HG02852 (cell line): ENCODE measurements around the gene XRCC4.
"Not testable (repeated sequence)": the region's sequence is repeated elsewhere in the genome, so short reads cannot be mapped to it uniquely, and the experiment has no call there.

Experiments used
- ATAC-seq: cut with Tn5 transposase; IDR thresholded peaks from one replicate; pipeline ENCODE4 v1.9.1; 2021; ENCODE audit warnings: mild to moderate bottlenecking, moderate library complexity; ENCODE audit not compliant: unreplicated experiment

XRCC4 gene

DNA sequence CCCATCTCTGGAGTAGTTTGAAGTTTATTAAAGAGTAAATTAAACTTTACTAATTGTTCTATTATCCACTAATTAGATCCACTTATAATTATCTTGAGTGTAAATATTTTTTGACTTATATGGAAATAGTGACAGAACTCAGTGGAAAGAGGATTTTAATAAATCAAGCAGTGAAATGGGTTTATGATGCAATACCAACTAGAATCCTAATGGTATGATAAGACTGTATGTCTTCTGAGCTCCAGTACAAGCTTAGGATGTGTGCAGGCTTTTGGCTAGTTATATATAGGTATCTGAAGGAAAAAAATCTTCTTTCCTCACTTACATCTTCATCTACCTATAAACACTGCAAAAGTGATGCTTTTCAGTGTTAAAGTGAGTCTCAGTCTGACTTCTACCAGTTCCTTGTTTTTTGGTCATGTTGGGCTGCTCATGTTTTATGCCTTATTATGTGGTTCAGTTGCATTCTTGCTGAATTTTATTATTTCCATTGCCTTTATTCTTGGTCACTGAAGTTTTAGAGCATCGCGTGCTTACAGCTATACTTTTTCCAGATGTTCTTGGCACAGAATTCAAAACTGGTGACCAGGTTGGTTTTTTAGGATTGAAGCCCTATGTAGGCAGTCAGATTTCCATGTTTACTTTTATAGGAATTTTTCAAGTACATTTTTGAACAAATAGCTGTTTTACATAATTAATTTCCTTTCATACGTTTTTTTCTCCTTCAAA is 30.5 kb downstream of the XRCC4 start:
- ATAC-seq = no peak

DNA sequence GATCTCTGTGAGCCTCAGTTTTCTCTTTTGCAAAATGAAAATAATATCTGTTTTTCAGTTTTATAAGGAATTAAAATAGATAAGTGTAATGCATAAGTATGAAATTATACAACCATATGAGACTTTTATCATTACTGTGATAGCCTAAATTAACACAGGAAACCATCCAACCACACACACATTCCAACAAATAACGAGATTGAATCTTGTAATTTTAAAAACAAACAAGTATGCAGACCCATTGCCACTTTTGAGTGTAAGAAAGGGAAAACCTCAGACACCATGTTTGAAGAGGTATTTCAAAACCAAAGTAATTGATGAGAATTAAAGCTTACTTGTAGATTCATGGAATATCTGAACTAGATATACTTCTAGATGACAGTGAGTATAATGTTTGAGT is 32.0 kb downstream of the XRCC4 start:
- ATAC-seq = no peak

DNA sequence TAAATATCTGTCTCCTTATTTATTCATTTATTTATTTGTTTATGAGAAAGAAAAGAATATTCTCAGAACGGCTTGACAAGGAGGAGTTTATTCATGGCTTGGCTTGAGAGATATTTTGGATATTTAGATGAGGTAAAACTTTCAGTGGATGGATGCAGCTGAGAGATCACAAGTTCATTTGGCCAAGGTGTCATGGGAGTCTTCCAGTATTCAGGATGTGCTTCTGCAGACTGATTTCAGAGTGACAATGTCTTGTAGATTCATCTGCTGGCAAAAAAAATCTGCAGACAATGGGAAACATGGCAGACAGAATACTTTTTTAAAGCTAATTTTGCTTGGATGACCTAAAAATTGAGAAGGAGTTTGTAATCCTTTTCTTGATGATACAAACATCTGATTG is 38.5 kb downstream of the XRCC4 start:
- ATAC-seq = no peak

DNA sequence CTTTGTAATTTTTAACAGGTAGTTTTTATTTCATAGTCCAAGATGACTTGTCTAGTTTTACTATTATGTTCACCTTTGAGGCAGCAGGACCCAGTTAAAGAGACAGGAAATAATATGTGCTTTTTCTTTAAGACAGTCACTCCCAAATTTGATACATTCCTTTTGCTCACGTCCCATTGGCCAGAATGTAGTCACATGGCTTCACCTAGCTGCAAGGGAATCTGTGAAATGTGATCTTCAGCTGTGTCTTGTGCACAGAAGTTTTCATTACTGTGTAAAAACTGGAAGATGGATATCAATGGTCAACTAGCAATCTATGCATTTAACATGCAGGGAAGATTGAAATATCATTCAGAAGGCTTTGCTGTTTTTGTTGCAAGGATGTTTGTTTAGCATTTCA is 41.1 kb downstream of the XRCC4 start:
- ATAC-seq = no peak

DNA sequence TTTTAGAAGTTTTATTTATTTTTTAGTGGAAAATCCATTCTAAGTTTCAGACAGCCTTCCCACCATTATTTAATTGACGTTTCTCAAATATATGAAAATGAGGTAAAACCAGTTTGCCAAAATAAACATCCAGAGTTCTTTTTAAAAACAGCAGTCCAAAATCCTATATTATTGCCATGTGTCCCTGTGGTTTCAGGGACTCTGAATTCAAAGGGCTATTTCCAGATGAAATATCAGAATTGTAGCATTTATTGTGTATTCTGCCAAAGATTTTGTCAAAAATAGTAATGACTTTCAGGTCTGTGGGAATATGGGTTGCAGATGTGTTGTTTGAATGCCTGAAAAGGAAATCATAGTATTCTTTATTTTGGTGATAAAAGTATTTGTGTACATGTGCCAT is 41.6 kb downstream of the XRCC4 start:
- ATAC-seq = no peak

DNA sequence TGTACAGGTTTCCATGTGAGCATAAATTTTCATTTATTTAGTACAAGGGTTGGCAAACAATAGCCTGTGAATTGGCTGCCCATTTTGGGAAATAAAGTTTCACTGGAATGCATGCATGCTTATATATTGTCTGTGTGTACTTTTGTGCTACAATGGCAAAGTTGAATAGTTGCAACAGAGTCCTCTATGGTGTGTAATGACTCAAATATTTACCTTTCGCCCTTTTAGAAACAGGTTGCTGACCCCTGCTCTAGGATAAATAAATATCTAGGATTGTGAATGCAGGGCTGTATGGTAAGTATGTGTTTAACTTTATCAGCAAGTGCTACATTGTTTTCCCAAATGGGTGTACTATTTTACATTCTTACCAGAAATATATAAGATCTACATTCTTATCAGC is 47.2 kb downstream of the XRCC4 start:
- no peak for ATAC-seq

DNA sequence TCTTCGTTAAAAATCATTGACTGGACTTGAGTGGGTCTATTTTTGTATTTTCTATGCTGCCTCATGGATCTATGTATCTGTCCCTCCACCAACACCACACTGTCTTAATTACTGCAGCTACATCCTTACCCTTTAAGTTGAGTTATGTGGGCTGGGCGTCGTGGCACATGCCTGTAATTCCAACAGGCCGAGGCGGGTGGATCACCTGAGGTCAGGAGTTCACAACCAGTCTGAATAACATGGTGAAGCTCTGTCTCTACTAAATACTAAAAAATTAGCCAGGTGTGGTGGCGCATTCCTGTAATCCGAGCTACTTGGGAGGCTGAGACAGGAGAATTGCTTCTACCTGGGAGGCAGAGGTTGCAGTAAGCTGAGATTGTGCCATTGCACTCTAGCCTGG is 48.2 kb downstream of the XRCC4 start:
- no peak for ATAC-seq

DNA sequence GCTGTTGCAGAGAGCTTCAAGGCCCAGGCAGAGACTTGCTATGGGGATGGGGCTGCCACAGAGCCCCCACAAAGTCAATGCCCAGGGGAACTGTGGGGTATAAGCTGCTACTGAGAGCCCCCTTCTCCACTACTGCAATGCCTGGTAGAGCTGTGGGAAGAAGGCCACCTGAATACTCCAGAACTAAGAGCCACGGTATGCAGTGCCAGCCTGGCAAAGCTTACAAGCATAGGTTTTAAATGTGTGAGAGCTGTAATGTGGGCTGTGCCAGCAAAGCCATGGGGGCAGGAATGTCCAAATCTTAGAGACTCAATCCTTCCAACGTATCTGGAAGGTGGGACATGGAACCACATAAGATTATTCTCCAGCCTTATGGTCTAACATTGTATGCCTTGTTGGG is 49.2 kb downstream of the XRCC4 start:
- ATAC-seq = no peak

DNA sequence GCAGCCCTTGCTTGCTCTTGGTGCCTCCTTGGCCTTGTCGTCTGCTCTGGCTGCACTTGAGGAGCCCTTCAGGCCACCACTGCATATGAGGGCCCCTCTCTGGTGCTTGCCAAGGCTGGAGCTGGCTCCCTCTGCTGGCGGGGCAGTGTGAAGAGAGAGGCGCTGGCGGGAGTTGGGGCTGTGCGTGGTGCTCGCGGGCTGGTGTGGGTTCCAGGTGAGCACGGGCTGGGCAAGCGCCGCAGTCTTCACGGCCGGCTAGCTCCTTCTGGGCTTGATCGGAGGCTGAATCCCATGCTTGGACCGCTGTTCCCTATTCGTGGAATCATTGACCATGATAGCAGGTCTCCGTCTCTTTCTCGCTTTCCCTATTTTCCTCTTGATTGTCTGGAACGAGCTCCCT is 56.5 kb downstream of the XRCC4 start:
- no peak for ATAC-seq

DNA sequence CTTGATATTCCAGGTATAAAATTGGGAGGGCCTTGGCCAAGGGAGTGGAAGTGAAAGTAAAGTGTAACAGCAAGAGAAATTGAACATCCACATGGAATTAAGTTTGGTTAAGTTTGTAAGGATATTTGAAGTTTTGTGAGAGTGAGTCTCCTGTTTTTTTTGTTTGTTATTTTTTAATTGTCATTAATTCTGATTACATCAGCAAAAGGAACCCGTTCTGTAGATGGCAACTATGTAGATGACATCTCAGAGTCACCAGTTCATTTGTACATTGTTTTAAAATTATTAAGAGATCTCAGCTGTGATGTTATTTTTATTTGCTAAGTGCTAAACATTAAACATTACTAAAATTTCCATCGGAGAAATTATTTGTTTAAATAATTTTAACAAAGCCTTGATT is 65.2 kb downstream of the XRCC4 start:
- ATAC-seq = no peak

DNA sequence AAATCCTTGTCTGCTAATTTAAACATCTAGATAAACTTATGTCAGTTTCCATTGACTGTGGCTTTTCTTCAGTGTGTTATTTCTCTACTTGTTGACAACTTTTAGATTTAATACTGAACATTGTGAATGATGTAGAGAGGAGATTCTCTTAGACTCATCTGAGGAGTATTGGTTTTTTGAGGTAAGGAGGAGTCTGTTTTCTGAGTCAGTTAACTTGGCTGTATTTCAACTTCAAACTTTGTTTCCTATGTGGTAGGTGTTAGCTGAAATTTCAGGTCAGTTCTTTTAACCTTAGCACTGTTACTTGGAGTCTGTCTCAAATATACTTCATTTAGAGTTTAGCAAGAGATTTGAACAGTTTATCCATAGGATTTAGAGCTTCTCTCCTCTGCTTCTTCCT is 67.9 kb downstream of the XRCC4 start:
- ATAC-seq = no peak

DNA sequence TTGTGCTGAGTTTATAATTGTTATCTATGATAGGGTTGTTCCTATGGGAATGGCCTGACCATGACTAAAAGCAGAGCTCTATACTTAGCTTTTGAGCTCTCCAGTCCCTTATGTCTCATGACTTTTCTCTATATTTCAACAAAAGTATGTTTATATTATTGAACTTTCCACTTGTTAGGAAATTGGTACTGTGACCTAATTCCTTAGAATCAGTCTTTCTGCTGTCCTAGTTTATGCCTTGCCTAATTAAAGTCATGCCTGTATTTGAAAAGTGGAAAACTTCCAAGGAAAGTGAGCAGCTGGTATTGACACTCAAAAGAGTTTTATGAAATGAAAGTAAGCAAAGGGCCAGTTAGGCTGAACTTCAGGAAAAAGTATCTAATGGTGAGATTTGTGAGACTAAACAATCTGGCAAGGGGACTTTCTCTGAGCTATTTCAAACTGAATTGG is 68.6 kb downstream of the XRCC4 start:
- ATAC-seq = no peak

DNA sequence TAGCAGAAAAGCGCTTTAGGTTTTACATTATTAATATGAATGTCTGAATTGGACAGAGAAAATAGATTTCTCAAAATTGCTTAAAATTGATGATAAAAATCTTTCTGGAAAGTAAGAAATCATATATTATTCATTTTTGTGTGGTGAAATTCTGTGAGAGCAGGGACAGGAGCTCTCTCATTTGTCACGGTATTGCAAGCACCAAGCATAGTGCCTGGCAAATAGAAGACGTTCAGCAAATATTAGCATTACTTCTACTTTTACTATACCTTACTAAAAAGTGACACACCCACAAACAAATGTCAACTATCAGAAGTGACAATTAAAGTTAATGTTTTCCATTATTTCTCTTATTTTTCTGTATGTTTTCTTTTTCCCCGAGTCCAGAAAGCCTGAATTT is 69.1 kb downstream of the XRCC4 start:
- no peak for ATAC-seq

DNA sequence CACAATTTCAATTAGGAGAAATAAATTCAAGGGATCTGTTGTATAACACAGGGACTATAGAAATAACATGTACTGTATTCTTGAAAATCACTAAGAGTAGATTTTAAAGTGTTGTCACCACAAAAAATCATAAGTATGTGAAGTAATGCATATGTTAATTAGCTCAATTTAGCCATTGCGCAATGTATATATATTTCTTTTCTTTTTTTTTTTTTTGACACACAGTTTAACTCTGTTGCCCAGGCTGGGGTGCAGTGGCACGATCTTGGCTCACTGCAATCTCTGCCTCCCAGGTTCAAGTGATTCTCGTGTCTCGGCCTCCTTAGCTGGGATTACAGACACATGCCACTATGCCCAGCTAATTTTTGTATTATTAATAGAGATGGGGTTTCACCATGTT is 70.2 kb downstream of the XRCC4 start:
- ATAC-seq = no peak

DNA sequence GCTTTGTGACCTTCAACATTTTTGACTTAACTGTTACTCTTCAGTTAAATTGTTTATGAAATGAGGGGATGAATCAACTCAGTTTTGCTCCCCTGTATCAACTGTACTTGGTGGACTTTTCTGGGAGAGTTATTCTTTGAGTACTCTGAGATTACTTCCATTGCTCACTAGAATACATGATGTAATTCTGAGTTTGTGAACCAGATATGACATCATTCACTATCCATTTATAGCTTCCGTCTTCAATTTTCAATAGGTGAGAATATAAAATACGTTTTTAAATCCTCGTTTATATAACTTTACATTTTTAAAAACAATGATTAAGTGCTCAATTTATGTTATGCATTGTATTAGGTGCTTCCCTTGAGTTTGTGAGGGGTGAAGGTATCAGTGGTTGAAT is 71.0 kb downstream of the XRCC4 start:
- no peak for ATAC-seq

DNA sequence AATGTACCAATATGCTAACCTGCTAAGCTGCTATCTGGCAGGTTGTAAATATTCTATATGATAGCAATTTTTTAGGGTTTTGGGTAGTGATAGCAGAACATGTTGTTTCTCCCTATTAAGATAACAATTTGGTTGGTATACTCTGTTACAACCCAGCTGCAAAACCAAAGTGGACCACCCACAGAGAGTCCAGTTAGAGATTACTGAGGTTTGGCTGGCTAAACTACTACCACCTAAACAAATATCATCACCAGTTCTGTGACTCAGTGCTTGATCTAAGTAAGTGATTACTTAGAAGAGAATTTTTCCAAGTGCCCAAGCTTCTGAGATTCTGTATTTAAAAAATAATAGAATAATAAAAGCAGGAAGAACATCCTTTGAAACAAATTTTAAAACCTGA is 72.3 kb downstream of the XRCC4 start:
- ATAC-seq = no peak

DNA sequence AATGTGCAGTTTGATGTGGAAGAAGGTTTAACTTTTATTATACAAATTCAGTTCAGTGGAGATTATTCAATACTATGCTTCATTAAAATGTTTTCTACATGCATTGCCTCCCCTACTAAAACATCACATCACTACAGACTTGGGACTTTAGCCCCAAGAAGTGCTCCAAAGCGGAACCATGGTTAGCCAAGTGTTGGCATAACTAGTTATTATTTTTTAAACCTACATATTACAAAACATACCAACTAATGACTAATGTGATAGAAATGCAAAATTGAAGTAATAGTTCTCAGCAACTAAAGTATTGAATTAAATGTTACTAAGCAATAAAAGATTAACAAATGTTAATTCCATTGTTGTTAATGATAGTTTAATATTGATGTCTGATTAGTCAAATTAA is 74.5 kb downstream of the XRCC4 start:
- ATAC-seq = no peak

DNA sequence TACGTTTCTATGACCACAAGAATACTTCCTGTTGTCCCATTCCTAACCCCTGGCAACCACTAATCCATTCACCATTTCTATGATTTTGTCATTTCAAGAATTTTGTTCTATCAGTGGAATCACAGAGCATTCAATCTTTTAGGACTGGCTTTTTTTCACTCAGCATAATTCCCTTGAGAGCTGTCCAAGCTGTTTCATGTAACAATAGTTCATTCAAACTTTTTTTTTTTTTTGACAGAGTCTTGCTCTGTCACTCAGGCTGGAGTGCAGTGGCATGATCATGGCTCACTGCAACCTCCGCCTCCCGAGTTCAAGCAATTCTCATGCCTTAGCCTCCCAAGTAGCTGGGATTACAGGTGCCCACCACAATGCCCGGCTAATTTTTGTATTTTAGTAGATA is 75.6 kb downstream of the XRCC4 start:
- ATAC-seq = not testable (repeated sequence)

DNA sequence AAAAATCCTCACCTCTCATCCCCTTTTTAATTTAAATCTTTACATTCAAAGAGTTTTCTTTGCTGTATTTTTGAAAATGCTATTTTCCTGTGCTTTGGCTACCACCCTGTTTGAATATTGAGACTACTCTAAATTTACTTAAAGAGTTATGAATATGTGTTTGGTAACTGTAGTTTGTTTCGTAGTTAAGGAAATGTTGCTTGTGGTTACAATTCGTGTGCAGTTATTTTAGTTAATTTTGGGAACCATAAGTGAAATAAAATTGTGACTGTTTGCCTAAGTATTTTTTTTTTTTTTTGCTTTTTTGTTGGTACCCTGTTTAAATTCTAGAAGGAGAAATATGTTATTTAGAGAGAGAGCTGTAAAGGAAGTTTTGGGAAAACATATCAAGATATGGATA is 78.7 kb downstream of the XRCC4 start:
- ATAC-seq = no peak

DNA sequence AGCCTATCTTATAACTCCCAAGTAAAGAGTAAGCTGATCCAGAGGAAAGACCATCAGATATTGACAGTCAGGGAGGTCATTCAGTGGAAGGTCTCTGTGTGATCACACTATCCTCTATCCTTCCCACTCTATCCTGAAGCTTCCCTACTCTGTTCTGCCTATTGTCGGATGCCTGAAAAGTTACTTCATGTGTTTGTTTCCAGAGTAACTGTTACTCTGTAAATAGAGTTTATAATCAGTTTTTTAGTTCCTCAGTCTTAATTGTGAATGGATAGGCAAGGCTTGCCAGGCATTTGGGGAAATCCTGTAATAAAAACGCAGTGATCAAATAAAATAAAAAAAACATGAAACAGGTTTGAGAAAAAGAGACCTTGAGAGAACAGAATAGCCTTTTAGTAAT is 79.8 kb downstream of the XRCC4 start:
- no peak for ATAC-seq

DNA sequence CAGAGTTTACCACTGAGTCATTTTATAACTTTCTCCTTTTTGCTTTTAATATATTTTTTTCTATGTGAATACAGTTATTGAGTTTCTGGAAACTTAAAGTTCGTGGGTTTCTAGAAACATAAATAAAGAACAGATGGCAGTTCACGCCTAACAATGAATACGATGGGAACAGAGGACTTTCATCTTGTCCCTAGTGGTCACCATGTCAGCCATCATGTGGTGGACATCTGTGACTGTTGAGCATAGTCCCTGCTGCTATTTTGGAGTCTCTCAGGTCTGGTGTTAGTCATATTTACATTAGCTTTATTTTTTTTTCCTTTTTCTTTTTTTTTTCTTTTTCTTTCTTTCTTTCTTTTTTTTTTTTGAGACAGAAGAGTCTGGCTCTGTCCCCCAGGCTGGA is 85.3 kb downstream of the XRCC4 start:
- ATAC-seq = no peak

DNA sequence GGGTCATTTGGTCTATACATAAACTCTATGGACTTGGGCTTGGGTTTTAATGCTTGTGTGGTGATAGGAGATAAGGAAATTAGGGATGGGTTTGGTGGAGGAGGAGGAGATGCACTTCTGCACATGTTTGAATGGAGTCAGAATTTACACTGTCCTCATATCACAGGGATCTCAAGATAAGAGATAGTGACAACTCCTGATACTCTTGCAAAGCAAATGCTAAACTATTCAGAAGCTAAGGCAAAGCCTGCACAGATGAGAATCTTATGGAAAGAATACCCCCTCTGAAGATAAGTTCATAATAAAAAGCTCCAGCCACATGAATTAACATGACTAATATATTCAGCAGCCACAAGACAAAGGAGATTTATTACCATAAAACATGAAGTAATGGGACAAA is 90.2 kb downstream of the XRCC4 start:
- no peak for ATAC-seq

DNA sequence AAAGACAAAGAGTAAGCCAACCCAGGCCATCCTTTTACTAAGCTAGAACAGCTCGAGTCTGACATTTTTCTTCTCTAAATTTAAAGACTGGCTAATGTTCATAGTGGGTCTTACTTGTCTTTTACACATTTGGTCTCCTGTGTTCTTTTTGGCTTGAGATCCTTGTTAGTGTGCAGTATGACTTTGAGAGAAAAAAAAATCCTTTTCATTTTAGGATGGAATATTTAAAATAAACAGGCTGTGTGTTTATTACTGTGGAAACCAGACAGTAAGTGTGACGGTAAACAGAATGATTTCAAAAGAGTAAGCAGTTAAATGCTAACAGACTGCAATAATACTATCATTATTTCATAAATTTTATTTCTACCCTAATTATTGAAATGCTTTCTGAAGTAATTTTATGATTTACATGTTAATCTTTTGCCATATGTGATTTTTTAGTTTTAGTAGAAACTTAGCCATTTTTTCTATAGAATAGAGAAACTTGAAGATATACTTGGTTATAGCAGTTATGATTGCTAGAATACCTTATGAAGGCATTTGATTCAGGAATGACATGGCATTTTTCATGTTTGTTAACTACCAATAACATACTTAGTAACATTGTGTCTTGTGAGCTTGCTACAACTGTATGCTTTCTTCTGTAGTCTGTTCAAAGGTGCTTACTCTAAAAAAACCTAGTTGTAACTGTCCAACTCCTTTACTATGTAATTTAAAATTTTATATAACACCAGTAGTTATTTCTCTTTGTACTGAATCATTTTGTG is 92.4 kb downstream of the XRCC4 start:
- no peak for ATAC-seq
